ENCODE data around the gene NKAIN4. TPM values are rescaled to one million over a fixed set of nuclear protein-coding genes. Genes with fewer than 3 reads are reported as not detected.
A peak's percentile ranks its signal among the peaks of the same experiment; 100 is the strongest.

NKAIN4 gene
- total and polyA plus RNA-seq, 8 donors: 0.14 TPM; not detected in 7

DNA sequence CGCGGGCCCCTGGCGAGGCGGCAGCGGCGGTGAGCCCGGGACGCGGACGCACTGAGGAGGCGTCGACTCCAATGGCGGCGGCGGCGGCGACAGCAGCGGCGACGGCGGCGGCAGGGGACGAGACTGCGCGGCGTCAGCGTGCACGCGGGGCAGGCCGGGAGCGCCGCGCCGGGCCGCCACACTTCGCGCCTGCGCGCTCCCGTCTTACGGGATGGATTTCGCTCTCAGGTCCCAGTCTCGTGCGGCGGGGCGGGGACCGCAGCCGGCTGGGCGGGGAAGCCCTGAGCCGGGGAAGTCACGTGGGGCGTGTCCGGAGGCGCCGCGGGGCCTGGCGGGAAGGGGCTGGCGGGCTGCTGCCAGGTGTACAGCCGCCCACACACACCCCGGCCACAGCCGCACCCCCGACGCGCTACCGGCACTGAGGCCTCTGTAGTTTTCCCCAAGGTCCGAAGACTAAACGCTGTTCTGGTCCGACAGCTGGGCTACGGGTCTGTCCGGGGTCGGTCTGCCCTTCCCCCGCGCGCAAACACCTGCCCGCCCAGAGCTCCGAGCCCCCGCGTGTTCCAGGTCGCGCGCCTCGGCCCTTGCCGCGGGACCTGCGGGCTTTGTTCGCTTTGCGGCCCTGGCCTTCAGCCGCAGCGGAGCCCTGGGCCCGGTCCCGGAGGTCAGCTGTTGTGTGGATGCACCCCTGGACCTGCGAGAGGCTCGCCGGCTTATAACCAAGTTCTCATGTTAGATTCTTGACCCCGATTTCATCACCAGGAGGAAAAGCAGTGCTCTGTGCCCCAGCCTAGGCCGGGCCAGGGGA, 38.0 kb downstream of the NKAIN4 start, which contains the start of gene YTHDF1:
YTHDF1 (minus strand) TSS at position 91 of the 808 bp plus-strand sequence. CDS start 239 bp downstream, outside the sequence.
- H3K4me3 ChIP-seq: peak within 1 kb of the TSS; percentile 92 to 98 (median 95)
- intact Hi-C loops (cut with DNase I): no loop called here
- peaks cover 4 to 10% (median 6%) of the 10 kb centered on the region in 3 donors for H3K36me3 ChIP-seq
- H3K4me1 ChIP-seq: peaks cover 4 to 26% (median 9%) of the 10 kb centered on the region in 3 donors
- DNase-seq (peak; percentile 97 to 100 (median 98)), ATAC-seq (peak; percentile 98 to 99 (median 98)), FAIRE-seq (no peak)
- H3K9me3 ChIP-seq: no peaks in the 10 kb centered on the region
- no peak for TF ChIP-seq CTCF (IDR thresholded peaks at IDR 0.05)
- WGBS, 2 donors: 1% methylated on average over 74 to 96 of the region's 96 CpGs
- peak within 1 kb of the TSS; percentile 60 to 87 (median 82) for H3K27ac ChIP-seq
- no peaks in the 10 kb centered on the region for H3K27me3 ChIP-seq

DNA sequence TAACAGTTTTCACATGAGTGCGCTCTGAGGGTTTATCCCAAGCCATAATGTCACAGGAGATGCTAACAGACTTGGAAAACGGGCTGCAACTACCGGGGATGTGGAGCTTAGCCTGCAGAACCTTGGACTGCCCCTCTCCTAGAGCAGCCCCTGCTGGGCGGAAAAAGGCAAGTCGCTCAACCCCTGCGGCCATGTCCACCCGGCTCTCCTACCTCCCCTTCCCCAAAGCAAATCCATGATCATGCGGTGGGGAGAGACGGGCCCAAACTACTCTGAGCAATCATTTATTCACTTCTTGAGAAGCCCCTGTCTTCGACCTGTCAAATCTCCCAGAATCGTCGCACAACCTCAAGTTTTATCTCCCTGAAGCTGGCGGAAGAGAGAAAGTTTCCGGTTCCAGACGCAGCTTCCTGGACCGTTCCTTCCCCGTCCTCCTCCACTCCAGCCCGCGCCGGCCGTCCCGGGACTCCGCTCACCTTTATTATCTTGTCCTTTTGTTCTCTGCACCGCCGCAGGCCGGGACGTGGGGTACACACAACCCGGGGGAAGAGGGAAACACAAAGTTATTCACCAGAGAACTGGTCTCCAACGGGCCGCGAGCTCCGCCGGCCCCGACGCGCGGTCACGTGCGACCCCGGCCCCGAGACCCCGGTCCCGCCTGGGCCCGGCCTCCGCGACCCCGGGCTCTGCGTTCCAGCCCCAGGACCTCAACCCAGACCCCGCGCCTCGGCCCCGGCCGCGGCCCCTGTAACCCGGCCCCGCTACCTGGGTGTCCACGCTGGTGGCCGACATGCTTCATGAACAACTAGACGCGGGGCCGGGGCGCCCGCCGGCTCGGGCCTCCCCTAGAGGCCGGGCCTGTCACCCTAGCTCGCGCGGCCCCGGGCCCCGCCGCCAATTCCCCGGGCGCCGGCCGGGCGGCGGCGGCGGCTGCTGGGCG, 38.9 kb downstream of the NKAIN4 start:
- H3K4me3 ChIP-seq: peak overlapping the region; percentile 92 to 98 (median 95)
- no peaks in the 10 kb centered on the region for H3K27me3 ChIP-seq
- H3K27ac ChIP-seq: peak overlapping the region; percentile 25 to 82 (median 52)
- FAIRE-seq: no peak
- intact Hi-C loops (cut with DNase I): no loop called here
- no peaks in the 10 kb centered on the region for H3K9me3 ChIP-seq
- 2 to 6% methylated on average over 36 to 81 of the region's 81 CpGs for WGBS, 2 donors
- peak in 2 of 4 donors; percentile 12 to 17 for ATAC-seq
- peaks cover 4 to 10% (median 6%) of the 10 kb centered on the region in 3 donors for H3K36me3 ChIP-seq
- DNase-seq: peak in 2 of 6 donors; percentile 33 to 82
- TF ChIP-seq CTCF (IDR thresholded peaks at IDR 0.05): peak in 1 of 4 donors; percentile 9
- peaks cover 4 to 26% (median 9%) of the 10 kb centered on the region in 3 donors for H3K4me1 ChIP-seq

GRCh38 chr20:63214514-63214913, 39.7 kb downstream of the NKAIN4 start:
- TF ChIP-seq CTCF (IDR thresholded peaks at IDR 0.05): no peak
- Histone ChIP-seq H3K9me3 (no peaks in the 10 kb centered on the region), H3K36me3 (peaks cover 4 to 11% (median 10%) of the 10 kb centered on the region in 3 donors), H3K4me1 (peaks cover 4 to 26% (median 9%) of the 10 kb centered on the region in 3 donors), H3K27ac (no peak overlapping the region), H3K27me3 (no peaks in the 10 kb centered on the region), H3K4me3 (peak overlapping the region in 2 of 4 donors; percentile 96 to 98)
- DNase-seq: no peak
- 47 to 51% methylated on average over 6 of the region's 6 CpGs for WGBS, 2 donors
- no peak for ATAC-seq
- intact Hi-C loops (cut with DNase I): no loop called here
- FAIRE-seq: no peak

- TF ChIP-seq CTCF (IDR thresholded peaks at IDR 0.05): no peak
- no peak overlapping the region for H3K4me3 ChIP-seq
- H3K4me1 ChIP-seq: peaks cover 4 to 26% (median 9%) of the 10 kb centered on the region in 3 donors
- peaks cover 4 to 23% (median 21%) of the 10 kb centered on the region in 3 donors for H3K36me3 ChIP-seq
- ATAC-seq (no peak), DNase-seq (no peak), FAIRE-seq (no peak)
- no peaks in the 10 kb centered on the region for H3K9me3 ChIP-seq
- intact Hi-C loops (cut with DNase I): no loop called here
- H3K27me3 ChIP-seq: no peaks in the 10 kb centered on the region
- WGBS, 2 donors: 81 to 88% methylated on average over 5 of the region's 5 CpGs
- H3K27ac ChIP-seq: no peak overlapping the region
Measured at GRCh38 chr20:63212792-63213191, 41.5 kb downstream of the NKAIN4 start.
